HEK293 (cell line): ENCODE measurements around the gene ITPRIPL2.
A peak's percentile ranks its signal among the peaks of the same experiment; 100 is the strongest.

ENCODE experiments used
- YY1 ChIP-seq: fragments of 450-650 bp; formaldehyde crosslinking; IDR thresholded peaks from 2 replicates; pipeline ENCODE4 v1.5.1; 2018; ENCODE audit warnings: missing biosample characterization, missing genetic modification characterization
- ZNF114 ChIP-seq: fragments of 450-650 bp; formaldehyde crosslinking; IDR thresholded peaks from 2 replicates; pipeline ENCODE4 v1.5.0; 2017; ENCODE audit warnings: missing biosample characterization, missing genetic modification characterization
- ZNF133 ChIP-seq: fragments of 450-650 bp; formaldehyde crosslinking; IDR thresholded peaks from 2 replicates; pipeline ENCODE4 v1.5.1; 2016; ENCODE audit warnings: missing biosample characterization, missing genetic modification characterization
- ZNF324 ChIP-seq: fragments of 450-650 bp; formaldehyde crosslinking; IDR thresholded peaks from 2 replicates; pipeline ENCODE4 v1.5.1; 2016; ENCODE audit warnings: missing biosample characterization, missing genetic modification characterization
- ZNF501 ChIP-seq: fragments of 450-650 bp; formaldehyde crosslinking; IDR thresholded peaks from 2 replicates; pipeline ENCODE4 v1.5.1; 2016; ENCODE audit warnings: missing biosample characterization, missing genetic modification characterization
- ZSCAN16 ChIP-seq: fragments of 450-650 bp; formaldehyde crosslinking; IDR thresholded peaks from 2 replicates; pipeline ENCODE4 v1.5.1; 2016; ENCODE audit warnings: missing biosample characterization, missing genetic modification characterization
- TF ChIP-seq, protein P1 (sequence below): fragments of 450-650 bp; formaldehyde crosslinking; IDR thresholded peaks from 2 replicates; pipeline ENCODE4 v1.5.1; 2016; ENCODE audit warnings: missing biosample characterization, missing genetic modification characterization
- TF ChIP-seq, protein P2 (sequence below): fragments of 450-650 bp; formaldehyde crosslinking; IDR thresholded peaks from 2 replicates; pipeline ENCODE4 v1.5.1; 2016; ENCODE audit warnings: missing biosample characterization, missing genetic modification characterization
- TF ChIP-seq, protein P3 (sequence below): fragments of 450-650 bp; formaldehyde crosslinking; optimal IDR thresholded peaks from 2 replicates; pipeline ENCODE3; 2016; ENCODE audit warnings: missing biosample characterization, mild to moderate bottlenecking, missing genetic modification characterization
- TF ChIP-seq, protein P4 (sequence below): fragments of 450-650 bp; formaldehyde crosslinking; IDR thresholded peaks from 2 replicates; pipeline ENCODE4 v1.5.1; 2016; ENCODE audit warnings: missing biosample characterization, missing genetic modification characterization
- TF ChIP-seq, protein P5 (sequence below): fragments of 450-650 bp; formaldehyde crosslinking; IDR thresholded peaks from 2 replicates; pipeline ENCODE4 v1.5.1; 2016; ENCODE audit warnings: missing biosample characterization, missing genetic modification characterization

DNA sequence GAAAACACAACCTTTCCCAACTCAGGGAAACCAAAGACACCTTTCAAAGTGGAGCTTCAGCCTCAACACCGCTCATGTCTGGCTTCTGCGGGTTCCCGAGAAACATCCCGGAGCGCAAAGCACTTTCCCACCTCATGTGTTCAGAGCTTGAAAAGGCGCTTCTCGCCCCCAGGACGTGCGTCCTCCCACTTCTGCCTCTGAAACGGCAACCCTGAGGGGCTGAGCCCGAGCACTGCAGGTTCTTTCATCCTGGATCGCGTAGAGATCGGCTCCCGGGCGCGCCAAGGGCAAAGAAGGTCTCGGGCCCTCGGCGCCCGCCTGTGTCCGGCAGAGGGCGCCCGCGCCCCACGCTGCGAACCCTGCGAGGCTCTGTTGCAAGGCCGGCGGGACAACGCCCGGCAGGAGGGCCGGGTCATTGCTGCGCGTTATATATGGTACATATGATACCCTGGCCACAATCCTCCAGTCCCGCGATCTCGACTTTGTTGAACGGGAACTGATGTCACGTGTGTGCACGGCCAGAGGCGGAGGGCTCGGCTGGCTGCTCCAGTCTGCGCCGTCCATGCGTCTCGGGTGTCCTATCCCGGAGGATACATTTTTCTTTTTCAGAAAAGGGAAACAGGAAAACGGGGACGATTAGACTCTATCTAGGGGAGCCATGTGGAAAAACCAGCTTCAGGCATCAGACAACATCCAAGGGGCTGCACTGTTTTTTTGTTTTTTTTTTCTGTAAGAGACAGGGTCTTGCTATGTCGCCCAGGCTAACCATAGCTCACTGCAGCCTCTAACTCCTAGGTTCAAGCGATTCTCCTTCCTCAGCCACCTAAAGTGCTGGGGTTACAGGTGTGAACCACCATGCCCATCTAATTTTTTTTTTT, 27.2 kb upstream of the ITPRIPL2 start:
- TF ChIP-seq, protein P1, sequence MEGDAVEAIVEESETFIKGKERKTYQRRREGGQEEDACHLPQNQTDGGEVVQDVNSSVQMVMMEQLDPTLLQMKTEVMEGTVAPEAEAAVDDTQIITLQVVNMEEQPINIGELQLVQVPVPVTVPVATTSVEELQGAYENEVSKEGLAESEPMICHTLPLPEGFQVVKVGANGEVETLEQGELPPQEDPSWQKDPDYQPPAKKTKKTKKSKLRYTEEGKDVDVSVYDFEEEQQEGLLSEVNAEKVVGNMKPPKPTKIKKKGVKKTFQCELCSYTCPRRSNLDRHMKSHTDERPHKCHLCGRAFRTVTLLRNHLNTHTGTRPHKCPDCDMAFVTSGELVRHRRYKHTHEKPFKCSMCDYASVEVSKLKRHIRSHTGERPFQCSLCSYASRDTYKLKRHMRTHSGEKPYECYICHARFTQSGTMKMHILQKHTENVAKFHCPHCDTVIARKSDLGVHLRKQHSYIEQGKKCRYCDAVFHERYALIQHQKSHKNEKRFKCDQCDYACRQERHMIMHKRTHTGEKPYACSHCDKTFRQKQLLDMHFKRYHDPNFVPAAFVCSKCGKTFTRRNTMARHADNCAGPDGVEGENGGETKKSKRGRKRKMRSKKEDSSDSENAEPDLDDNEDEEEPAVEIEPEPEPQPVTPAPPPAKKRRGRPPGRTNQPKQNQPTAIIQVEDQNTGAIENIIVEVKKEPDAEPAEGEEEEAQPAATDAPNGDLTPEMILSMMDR (tag by site-specific recombination), result peak; percentile 97
- TF ChIP-seq, protein P2, sequence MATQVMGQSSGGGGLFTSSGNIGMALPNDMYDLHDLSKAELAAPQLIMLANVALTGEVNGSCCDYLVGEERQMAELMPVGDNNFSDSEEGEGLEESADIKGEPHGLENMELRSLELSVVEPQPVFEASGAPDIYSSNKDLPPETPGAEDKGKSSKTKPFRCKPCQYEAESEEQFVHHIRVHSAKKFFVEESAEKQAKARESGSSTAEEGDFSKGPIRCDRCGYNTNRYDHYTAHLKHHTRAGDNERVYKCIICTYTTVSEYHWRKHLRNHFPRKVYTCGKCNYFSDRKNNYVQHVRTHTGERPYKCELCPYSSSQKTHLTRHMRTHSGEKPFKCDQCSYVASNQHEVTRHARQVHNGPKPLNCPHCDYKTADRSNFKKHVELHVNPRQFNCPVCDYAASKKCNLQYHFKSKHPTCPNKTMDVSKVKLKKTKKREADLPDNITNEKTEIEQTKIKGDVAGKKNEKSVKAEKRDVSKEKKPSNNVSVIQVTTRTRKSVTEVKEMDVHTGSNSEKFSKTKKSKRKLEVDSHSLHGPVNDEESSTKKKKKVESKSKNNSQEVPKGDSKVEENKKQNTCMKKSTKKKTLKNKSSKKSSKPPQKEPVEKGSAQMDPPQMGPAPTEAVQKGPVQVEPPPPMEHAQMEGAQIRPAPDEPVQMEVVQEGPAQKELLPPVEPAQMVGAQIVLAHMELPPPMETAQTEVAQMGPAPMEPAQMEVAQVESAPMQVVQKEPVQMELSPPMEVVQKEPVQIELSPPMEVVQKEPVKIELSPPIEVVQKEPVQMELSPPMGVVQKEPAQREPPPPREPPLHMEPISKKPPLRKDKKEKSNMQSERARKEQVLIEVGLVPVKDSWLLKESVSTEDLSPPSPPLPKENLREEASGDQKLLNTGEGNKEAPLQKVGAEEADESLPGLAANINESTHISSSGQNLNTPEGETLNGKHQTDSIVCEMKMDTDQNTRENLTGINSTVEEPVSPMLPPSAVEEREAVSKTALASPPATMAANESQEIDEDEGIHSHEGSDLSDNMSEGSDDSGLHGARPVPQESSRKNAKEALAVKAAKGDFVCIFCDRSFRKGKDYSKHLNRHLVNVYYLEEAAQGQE (tag by site-specific recombination), result no peak
- TF ChIP-seq, protein P3, sequence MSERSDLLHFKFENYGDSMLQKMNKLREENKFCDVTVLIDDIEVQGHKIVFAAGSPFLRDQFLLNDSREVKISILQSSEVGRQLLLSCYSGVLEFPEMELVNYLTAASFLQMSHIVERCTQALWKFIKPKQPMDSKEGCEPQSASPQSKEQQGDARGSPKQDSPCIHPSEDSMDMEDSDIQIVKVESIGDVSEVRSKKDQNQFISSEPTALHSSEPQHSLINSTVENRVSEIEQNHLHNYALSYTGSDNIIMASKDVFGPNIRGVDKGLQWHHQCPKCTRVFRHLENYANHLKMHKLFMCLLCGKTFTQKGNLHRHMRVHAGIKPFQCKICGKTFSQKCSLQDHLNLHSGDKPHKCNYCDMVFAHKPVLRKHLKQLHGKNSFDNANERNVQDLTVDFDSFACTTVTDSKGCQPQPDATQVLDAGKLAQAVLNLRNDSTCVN, result peak; percentile 82
- TF ChIP-seq ZNF133 (tag by site-specific recombination) (no peak), ZSCAN16 (tag by site-specific recombination) (peak; percentile 73; the same call in 1 of the 2 replicates), YY1 (tag by site-specific recombination) (0 out of 2 replicates have a peak, but pooled peaks have one; percentile 53), ZNF501 (peak; percentile 62; the same call in 1 of the 2 replicates), ZNF114 (tag by site-specific recombination) (no peak), ZNF324 (peak; percentile 70; the same call in 1 of the 2 replicates)
- TF ChIP-seq, protein P4, sequence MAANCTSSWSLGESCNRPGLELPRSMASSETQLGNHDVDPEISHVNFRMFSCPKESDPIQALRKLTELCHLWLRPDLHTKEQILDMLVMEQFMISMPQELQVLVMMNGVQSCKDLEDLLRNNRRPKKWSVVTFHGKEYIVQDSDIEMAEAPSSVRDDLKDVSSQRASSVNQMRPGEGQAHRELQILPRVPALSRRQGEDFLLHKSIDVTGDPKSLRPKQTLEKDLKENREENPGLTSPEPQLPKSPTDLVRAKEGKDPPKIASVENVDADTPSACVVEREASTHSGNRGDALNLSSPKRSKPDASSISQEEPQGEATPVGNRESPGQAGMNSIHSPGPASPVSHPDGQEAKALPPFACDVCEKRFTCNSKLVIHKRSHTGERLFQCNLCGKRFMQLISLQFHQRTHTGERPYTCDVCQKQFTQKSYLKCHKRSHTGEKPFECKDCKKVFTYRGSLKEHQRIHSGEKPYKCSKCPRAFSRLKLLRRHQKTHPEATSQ (tag by site-specific recombination), result no peak
- TF ChIP-seq, protein P5, sequence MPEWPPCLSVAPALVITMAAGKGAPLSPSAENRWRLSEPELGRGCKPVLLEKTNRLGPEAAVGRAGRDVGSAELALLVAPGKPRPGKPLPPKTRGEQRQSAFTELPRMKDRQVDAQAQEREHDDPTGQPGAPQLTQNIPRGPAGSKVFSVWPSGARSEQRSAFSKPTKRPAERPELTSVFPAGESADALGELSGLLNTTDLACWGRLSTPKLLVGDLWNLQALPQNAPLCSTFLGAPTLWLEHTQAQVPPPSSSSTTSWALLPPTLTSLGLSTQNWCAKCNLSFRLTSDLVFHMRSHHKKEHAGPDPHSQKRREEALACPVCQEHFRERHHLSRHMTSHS (tag by site-specific recombination), result no peak
